Endothelial cell (in vitro differentiated cells): Measurements from ENCODE around the gene CCIN. TPM values are rescaled to one million over a fixed set of nuclear protein-coding genes. Genes with fewer than 3 reads are reported as not detected.

ENCODE experiments used
- DNase-seq: peaks from one replicate; pipeline ENCODE4 v3.0.0; 2021; ENCODE audit warnings: low spot score
- H3K27ac Mint-ChIP-seq: one replicate; pipeline ENCODE4 v1.8.0; 2021; ENCODE audit warnings: mixed read lengths, inconsistent platforms; ENCODE audit not compliant: unreplicated experiment
- H3K27me3 Mint-ChIP-seq: one replicate; pipeline ENCODE4 v1.8.0; 2021; ENCODE audit warnings: mild to moderate bottlenecking, moderate library complexity, mixed read lengths, inconsistent platforms; ENCODE audit not compliant: unreplicated experiment
- H3K36me3 Mint-ChIP-seq: one replicate; pipeline ENCODE4 v1.8.0; 2021; ENCODE audit warnings: mild to moderate bottlenecking, low read depth, mixed read lengths, inconsistent platforms; ENCODE audit not compliant: unreplicated experiment
- H3K4me1 Mint-ChIP-seq: one replicate; pipeline ENCODE4 v1.8.0; 2021; ENCODE audit warnings: mild to moderate bottlenecking, mixed read lengths, inconsistent platforms; ENCODE audit not compliant: unreplicated experiment
- H3K4me3 Mint-ChIP-seq: one replicate; pipeline ENCODE4 v1.8.0; 2021; ENCODE audit warnings: mild to moderate bottlenecking, mixed read lengths, inconsistent platforms; ENCODE audit not compliant: unreplicated experiment
- H3K9me3 Mint-ChIP-seq: one replicate; pipeline ENCODE4 v1.8.0; 2021; ENCODE audit warnings: mixed read lengths, inconsistent platforms; ENCODE audit not compliant: unreplicated experiment
- CTCF ChIP-seq: fragments of 200-600 bp; sonication (generic); IDR thresholded peaks from one replicate; pipeline ENCODE4 v1.5.0; 2021; ENCODE audit warnings: antibody characterized with exemption; ENCODE audit not compliant: unreplicated experiment
- long read RNA-seq: library from polyadenylated mRNA; unstranded; transcript quantifications from one replicate; pipeline ENCODE4 v2.0.0, GENCODE V29; 2020; ENCODE audit not compliant: unreplicated experiment
- total RNA-seq: library from RNA; stranded (reverse); fragmentation: NEBNext Ultra II Directional; extraction: Animal tissue kit (Norgen Biotek cat#: 25700); gene quantifications from one replicate; pipeline ENCODE4 v1.2.1, GENCODE V29; 2021; ENCODE audit not compliant: unreplicated experiment

The CCIN gene
- not detected for total RNA-seq
- long read RNA-seq, result 0 reads

GRCh38 chr9:36169166-36169565 lies at the start of gene CCIN:
CCIN (plus strand) TSS chr9:36169388; CDS start chr9:36169503, 115 bp downstream.
- H3K4me1 Mint-ChIP-seq, result no peaks in the 10 kb centered on the region
- H3K36me3 Mint-ChIP-seq, result no peaks in the 10 kb centered on the region
- H3K27ac Mint-ChIP-seq, result no peak within 1 kb of the TSS
- no peak for TF ChIP-seq CTCF
- no peaks in the 10 kb centered on the region for H3K9me3 Mint-ChIP-seq
- peaks cover 5% of the 10 kb centered on the region for H3K27me3 Mint-ChIP-seq
- peak within 1 kb of the TSS; percentile 42 for H3K4me3 Mint-ChIP-seq
- no peak for DNase-seq

GRCh38 chr9:36119476-36119875 lies 49.7 kb upstream of the CCIN start:
- peak overlapping the region; percentile 20 for H3K27ac Mint-ChIP-seq

GRCh38 chr9:36120705-36121104 lies 48.5 kb upstream of the CCIN start:
- H3K4me1 Mint-ChIP-seq, result no peaks in the 10 kb centered on the region
- peaks cover 46% of the 10 kb centered on the region for H3K36me3 Mint-ChIP-seq
- DNase-seq, result no peak
- no peak for TF ChIP-seq CTCF
- no peaks in the 10 kb centered on the region for H3K9me3 Mint-ChIP-seq
- H3K27me3 Mint-ChIP-seq, result peaks cover 2% of the 10 kb centered on the region
- H3K4me3 Mint-ChIP-seq, result no peak overlapping the region
- H3K27ac Mint-ChIP-seq, result no peak overlapping the region

More at GRCh38 chr9:36119476-36119875, 49.7 kb upstream of the CCIN start:
- no peak for DNase-seq
- Mint-ChIP-seq H3K27me3 (no peaks in the 10 kb centered on the region), H3K4me3 (peak overlapping the region; percentile 38), H3K36me3 (peaks cover 46% of the 10 kb centered on the region), H3K9me3 (no peaks in the 10 kb centered on the region), H3K4me1 (no peaks in the 10 kb centered on the region)
- TF ChIP-seq CTCF, result no peak

DNA sequence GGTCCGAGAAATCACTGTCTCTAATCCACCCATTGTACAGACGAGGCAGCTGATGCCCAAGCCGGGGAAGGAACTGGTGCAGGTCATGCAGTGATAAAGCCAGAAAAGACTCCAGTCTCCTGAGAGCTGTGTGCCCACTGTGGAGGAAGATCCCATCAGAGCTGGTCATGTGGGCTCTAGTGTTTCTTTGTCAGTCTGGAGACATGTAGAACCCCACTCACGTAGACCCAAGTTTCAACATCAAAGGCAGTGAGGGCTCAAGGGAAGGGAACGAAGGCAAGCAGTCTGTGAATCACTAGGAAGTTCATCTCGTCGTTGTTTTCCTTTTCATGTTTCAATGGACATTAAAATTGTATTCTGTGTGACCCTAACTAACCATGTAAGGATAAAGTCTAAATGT lies 47.2 kb upstream of the CCIN start:
- no peak for TF ChIP-seq CTCF
- Mint-ChIP-seq H3K4me3 (no peak overlapping the region), H3K27me3 (peaks cover 2% of the 10 kb centered on the region), H3K36me3 (peaks cover 39% of the 10 kb centered on the region), H3K27ac (no peak overlapping the region), H3K4me1 (no peaks in the 10 kb centered on the region), H3K9me3 (no peaks in the 10 kb centered on the region)
- DNase-seq, result no peak

GRCh38 chr9:36123515-36123914 lies 45.7 kb upstream of the CCIN start:
- TF ChIP-seq CTCF, result no peak
- H3K4me1 Mint-ChIP-seq, result no peaks in the 10 kb centered on the region

More at GRCh38 chr9:36123515-36123914, 45.7 kb upstream of the CCIN start:
- H3K27ac Mint-ChIP-seq, result no peak overlapping the region
- peaks cover 2% of the 10 kb centered on the region for H3K27me3 Mint-ChIP-seq
- H3K9me3 Mint-ChIP-seq, result no peaks in the 10 kb centered on the region
- peaks cover 26% of the 10 kb centered on the region for H3K36me3 Mint-ChIP-seq
- no peak overlapping the region for H3K4me3 Mint-ChIP-seq
- no peak for DNase-seq
